GM12873 (cell line): ENCODE measurements around the gene KLHL18.

Experiments
- CTCF ChIP-seq: IDR thresholded peaks from 2 replicates; pipeline ENCODE4 v1.5.1; 2012; ENCODE audit warnings: low read depth, mild to moderate bottlenecking, moderate library complexity, low read length, control low read depth; ENCODE audit not compliant: insufficient read depth; ENCODE audit errors: missing control alignments

The KLHL18 gene

GRCh38 chr3:47295322-47295721 is 12.6 kb downstream of the KLHL18 start:
- TF ChIP-seq CTCF, result no peak

- no peak for TF ChIP-seq CTCF
Observed at GRCh38 chr3:47295976-47296375, 13.2 kb downstream of the KLHL18 start.

DNA sequence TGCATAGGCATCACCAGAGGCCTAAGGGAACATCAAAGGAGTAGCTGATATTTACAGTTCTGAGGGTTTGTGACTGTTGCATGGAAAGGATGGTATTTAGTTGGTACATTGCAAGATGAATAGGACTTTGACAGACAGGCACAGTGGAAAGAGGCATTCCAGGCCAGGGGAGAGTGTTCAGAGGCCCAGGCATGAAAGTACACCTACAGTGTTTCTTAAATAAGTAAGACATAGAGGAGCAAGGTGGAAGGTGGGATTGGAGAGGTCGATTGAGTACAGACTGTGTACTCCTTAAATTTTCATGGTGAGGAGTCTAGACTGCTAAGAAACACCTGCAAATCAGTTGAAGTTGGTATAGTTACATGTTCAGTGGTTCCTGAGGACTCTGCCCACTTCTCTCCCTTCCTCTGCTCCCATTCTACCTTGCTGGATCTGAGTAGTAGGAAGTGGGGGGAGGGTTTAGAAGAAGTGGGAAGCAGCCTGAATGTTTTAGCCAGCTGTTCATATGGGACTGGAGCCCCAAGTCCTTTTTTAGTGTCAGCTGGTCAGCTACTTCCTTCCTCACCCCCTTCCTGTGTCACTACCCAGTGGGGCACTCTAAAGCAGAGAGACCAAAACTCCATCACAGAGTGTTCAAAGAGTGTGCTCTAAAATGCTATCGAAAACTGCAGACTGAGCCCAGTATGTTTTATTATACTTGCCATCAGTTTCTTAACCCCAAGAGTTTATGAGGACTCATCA is 14.0 kb downstream of the KLHL18 start:
- no peak for TF ChIP-seq CTCF

GRCh38 chr3:47298439-47298838 is 15.7 kb downstream of the KLHL18 start:
- TF ChIP-seq CTCF, result no peak

DNA sequence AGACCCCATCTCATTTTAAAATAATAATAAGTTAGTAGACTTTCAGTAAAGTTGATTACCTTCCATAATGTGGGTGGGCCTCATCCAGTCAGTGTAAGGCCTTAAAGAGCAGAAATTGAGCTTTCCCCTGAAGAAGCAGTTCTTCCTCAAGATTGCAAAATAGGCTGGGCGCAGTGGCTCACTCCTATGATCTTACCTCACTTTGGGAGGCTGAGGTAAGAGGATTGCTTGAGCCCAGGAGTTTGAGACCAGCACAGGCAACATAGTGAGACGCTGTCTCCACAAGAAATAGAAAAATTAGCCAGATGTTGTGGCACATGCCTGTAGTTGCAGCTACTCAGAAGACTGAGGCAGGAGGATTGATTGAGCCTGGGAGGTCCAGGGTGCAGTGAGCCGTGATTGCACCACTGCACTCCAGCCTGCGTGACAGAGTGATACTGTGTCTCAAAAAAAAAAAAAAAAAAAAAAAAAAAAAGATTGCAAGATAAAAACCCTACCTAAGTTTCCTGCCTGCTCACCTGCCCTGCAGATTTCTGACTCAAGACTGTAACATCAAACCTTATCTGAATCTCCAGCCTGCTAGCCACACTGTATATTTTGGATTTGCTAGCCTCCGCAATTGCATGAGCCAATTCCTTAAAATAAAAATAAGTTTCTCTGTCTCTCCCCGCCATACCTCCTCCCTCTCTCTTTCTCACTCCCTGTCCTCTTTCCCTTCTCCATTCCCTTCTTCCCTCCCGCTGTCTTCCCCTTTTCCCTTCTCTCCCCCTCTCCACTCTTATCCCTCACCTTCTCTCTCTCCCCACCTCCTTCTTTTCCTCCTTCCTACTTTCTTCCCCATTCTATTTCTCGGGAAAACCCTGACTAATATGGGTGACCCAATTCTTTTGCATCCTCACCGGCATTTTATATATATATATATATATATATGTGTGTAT is 16.9 kb downstream of the KLHL18 start:
- no peak for TF ChIP-seq CTCF

GRCh38 chr3:47301456-47301855 is 18.7 kb downstream of the KLHL18 start:
- TF ChIP-seq CTCF, result no peak

DNA sequence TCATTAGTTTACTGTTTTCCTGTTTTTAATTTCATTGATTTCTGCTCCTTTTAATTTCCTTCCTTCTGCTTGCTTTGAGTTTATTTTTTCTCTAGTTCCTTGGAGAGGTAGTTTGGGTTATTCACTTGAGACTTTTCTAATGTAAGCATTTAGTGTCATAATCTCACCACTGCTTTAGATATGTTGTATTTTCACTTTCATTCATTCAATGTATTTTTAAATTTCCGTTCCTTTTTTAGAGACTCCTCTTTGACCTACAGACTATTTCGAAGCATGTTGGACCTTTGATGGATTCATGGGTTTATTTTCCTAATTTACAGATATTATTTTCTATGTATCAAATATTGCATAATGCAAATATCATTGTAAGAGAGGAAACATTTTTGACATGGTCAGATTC is 23.3 kb downstream of the KLHL18 start:
- TF ChIP-seq CTCF, result no peak
